Measurements from ENCODE around the gene LUZP1. TPM values are rescaled to one million over a fixed set of nuclear protein-coding genes. Genes with fewer than 3 reads are reported as not detected.

The LUZP1 gene
- total RNA-seq (2021; fragmentation: NEBNext Ultra II Directional; extraction: Animal tissue kit (Norgen Biotek cat#: 25700)), result 10 to 100 TPM; 47.3 to 55.6 (median 53.0) TPM
- long read RNA-seq, transcript LUZP1-204 (4 exons, 1,190 nt), result major isoform, 19 of 68 reads
- long read RNA-seq, partial matches to known transcripts, result 37 of 68 reads
- long read RNA-seq, other reads (novel, unspliced or antisense), result 12 of 68 reads

DNA sequence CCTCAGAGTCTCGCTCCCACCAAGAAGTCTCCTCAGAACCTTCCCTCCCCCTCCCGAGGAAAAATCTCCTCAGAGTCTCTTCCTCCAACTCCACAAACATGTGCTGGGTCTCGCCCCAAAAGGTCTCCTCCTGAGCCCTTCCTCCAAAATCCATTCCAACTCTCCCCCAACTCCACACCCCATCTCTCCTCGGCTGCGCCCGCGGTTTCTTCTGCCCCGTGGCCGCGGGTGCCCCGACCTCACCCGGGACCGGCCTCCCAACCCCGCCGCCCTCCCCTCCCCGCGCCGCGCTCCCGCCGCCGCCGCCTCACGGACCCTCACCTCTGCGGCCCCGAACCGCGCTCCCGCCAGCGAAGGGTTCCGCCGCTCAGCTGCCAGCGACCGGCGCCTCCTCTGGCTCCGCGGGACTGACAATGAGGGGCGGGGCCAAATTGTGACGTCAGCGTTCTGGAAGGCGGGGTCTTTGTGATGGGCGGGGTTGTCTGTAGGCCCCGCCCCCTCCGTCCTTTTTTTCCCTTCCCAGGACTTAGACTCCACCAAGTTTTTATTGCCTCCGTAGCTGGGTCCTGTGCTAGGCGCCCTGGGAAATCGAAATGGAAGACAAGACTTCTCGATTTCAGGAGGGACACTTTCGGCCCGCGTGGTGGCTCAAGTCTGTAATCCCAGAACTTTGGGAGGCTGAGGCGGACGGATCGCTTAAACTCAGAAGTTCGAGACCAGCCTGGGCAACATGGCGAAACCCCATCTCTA is at the start of gene LUZP1:
TSS of gene LUZP1 (minus strand) at position 412 of the 750 bp plus-strand sequence.
- H3K27me3 Mint-ChIP-seq (ENCODE audit: insufficient read depth), result peaks cover 2% of the 10 kb centered on the region
- peak within 1 kb of the TSS; percentile 97 for H3K4me3 Mint-ChIP-seq
- TF ChIP-seq, protein P1, sequence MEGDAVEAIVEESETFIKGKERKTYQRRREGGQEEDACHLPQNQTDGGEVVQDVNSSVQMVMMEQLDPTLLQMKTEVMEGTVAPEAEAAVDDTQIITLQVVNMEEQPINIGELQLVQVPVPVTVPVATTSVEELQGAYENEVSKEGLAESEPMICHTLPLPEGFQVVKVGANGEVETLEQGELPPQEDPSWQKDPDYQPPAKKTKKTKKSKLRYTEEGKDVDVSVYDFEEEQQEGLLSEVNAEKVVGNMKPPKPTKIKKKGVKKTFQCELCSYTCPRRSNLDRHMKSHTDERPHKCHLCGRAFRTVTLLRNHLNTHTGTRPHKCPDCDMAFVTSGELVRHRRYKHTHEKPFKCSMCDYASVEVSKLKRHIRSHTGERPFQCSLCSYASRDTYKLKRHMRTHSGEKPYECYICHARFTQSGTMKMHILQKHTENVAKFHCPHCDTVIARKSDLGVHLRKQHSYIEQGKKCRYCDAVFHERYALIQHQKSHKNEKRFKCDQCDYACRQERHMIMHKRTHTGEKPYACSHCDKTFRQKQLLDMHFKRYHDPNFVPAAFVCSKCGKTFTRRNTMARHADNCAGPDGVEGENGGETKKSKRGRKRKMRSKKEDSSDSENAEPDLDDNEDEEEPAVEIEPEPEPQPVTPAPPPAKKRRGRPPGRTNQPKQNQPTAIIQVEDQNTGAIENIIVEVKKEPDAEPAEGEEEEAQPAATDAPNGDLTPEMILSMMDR (IDR thresholded peaks at IDR 0.05), result no peak
- peaks cover 61% of the 10 kb centered on the region for H3K4me1 Mint-ChIP-seq (ENCODE audit: low read depth)
- no peaks in the 10 kb centered on the region for H3K36me3 Mint-ChIP-seq (ENCODE audit: low read depth)
- peak; percentile 73 for DNase-seq
- no peaks in the 10 kb centered on the region for H3K9me3 Mint-ChIP-seq
- peak within 1 kb of the TSS; percentile 97 for H3K27ac Mint-ChIP-seq

DNA sequence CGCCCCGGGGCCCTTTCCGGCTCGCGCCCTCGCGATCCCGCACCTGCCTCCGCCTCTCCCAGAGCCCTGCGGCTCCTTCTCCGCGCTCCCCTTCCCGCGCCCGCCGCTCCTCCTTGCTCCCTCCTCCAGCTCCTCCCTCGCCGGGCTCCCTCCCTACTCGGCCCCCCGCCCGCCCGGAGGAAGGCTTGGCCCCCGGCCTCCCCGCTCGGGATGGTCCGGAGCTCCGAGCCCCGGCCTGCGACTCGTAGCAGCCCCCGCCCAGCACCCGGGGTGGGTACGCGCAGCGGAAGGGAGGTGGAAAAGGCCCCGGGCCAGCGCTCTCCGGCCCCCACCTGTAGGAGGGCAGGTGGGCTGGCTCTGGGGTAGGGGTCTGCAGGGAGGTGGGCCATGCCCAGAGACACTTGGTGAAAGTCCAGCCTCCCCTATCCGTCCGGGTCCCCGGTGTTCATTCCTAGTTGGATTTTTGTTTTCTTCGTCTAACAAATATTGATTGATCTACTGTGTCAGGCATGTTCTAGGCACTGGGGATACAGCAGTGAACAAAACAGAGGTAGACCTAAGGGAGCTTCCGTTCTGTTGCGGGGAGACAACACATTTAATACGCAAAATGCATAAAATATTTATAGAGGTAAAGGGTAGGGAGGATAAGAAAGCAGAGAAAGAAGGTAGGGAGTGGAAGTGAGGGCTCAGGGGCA is 48.9 kb upstream of the LUZP1 start, which contains the start of gene HTR1D:
TSS of gene HTR1D (minus strand) at position 82 of the 695 bp plus-strand sequence. CDS start 23,283 bp downstream, outside the sequence.
- Mint-ChIP-seq H3K36me3 (ENCODE audit: low read depth) (no peaks in the 10 kb centered on the region), H3K9me3 (no peaks in the 10 kb centered on the region), H3K4me1 (ENCODE audit: low read depth) (peaks cover 15% of the 10 kb centered on the region), H3K4me3 (peak within 1 kb of the TSS; percentile 27), H3K27me3 (ENCODE audit: insufficient read depth) (peaks cover 6% of the 10 kb centered on the region), H3K27ac (no peak within 1 kb of the TSS)
- TF ChIP-seq, protein P1 (IDR thresholded peaks at IDR 0.05), result no peak
- no peak for DNase-seq

DNA sequence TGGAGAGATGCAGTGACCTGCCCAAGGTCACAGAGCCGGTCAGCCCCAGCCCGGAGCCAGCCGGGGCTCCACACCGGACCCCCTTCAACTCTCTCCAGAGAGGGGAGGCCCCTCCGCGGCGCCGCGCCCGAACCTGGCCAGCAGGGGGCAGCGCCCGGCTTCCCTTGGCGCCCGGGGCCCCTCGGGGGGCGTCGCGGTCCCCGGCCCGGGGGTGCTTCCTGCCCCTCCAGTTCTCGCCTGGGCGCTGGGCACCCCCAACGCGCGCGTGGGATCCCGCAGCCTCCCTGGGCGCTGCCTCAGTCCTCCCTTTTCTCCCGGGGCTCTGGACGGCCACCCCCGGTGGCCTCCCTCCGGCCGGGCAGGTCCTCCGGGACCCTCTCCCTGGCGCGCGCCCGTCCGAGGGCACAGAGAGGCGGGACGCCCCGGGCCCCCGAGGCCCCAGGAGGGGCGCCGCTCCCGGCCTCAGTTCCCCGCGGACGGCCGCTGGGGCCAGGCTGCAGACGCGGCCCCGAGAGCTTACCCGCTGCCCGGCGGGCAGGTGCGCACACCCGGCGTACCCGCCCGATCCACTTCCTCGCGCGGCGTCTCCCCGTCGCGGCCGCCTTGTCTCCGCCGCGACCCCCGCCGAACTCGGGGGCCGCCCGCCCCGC is 48.2 kb upstream of the LUZP1 start:
- no peaks in the 10 kb centered on the region for H3K9me3 Mint-ChIP-seq
- TF ChIP-seq, protein P1 (IDR thresholded peaks at IDR 0.05), result peak; percentile 90

DNA sequence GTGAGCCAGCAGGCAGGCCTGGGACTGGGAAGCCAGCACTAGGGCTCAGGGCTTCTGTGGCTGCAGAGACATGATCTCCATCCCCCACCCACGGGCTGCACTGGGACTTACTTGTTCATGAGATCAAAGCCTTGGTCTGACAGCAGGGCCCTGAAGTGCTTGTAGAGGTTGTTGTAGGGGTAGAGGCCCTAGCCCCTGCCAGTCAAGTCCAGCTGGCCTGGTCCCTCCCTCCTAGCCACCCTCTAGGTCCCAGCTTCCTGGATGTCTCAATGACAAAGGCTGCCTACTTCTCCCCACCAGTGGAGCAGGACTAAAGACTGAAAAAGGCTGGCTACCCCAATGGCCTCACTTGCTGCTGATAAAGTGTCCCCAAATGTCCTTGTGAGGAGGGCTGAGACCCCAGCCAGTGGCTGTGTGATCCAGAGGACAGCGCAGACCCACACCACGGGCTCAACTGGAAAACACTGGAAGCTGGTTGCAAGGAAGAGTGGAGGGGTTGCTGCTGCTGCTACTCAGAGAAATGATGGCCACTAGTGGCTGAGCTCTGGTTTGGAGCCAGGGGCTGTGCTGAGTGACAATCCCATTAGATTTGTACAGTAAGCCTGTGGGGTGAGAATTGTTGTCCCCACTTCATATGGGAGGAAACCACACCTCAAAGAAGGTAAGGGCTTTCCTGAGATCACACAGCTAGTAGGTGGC is 47.2 kb upstream of the LUZP1 start:
- Mint-ChIP-seq H3K4me3 (no peak overlapping the region; the same call in 1 of the 2 replicates), H3K9me3 (no peaks in the 10 kb centered on the region), H3K27ac (no peak overlapping the region), H3K4me1 (ENCODE audit: low read depth) (peaks cover 23% of the 10 kb centered on the region), H3K36me3 (ENCODE audit: low read depth) (no peaks in the 10 kb centered on the region), H3K27me3 (ENCODE audit: insufficient read depth) (peaks cover 8% of the 10 kb centered on the region)
- TF ChIP-seq, protein P1 (IDR thresholded peaks at IDR 0.05), result no peak
- DNase-seq, result no peak

More for the DNA sequence above, 48.2 kb upstream of the LUZP1 start:
- Mint-ChIP-seq H3K4me1 (ENCODE audit: low read depth) (peaks cover 21% of the 10 kb centered on the region), H3K27ac (no peak overlapping the region), H3K4me3 (no peak overlapping the region), H3K36me3 (ENCODE audit: low read depth) (no peaks in the 10 kb centered on the region), H3K27me3 (ENCODE audit: insufficient read depth) (peaks cover 8% of the 10 kb centered on the region)
- DNase-seq, result no peak

DNA sequence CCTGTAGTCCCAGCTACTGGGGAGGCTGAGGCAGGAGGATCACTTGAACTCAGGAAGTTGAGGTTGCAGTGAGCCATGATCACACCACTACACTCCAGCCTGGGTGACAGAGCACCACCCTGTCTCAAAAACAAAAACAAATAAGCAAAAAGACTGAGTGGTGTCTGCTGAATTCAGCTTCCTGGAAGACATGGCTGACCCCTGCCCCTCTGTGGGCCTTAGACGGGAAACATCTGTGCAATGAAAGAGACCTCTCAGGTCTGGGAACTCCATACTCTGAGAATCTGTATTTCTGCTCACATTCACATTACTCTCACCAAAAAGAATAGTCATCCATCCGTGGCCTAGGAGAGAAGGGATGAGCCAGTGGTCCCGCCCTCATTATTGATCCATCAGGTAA is 46.6 kb upstream of the LUZP1 start:
- H3K27me3 Mint-ChIP-seq (ENCODE audit: insufficient read depth), result peaks cover 8% of the 10 kb centered on the region
- DNase-seq, result no peak
- no peaks in the 10 kb centered on the region for H3K9me3 Mint-ChIP-seq
- peaks cover 23% of the 10 kb centered on the region for H3K4me1 Mint-ChIP-seq (ENCODE audit: low read depth)
- TF ChIP-seq, protein P1 (IDR thresholded peaks at IDR 0.05), result no peak
- H3K27ac Mint-ChIP-seq, result no peak overlapping the region
- no peaks in the 10 kb centered on the region for H3K36me3 Mint-ChIP-seq (ENCODE audit: low read depth)
- H3K4me3 Mint-ChIP-seq, result no peak overlapping the region

Data from HFFc6 (cell line).